Upper lobe of right lung (tissue), 1 donor: Measurements from ENCODE around the gene MAML3. TPM values are rescaled to one million over a fixed set of nuclear protein-coding genes. Genes with fewer than 3 reads are reported as not detected.

ENCODE experiments used
- ATAC-seq: fragments of 200-7000 bp; cut with Tn5 transposase; one replicate; pipeline ENCODE4 v1.9.1; 2020; ENCODE audit warnings: mild to moderate bottlenecking, moderate library complexity
- DNase-seq: peaks from one replicate; pipeline ENCODE4 v3.0.0-alpha.2; 2020
- H3K27ac ChIP-seq: fragments of 200-600 bp; one replicate; pipeline ENCODE4 v1.8.0; 2022
- H3K27me3 ChIP-seq: fragments of 200-600 bp; one replicate; pipeline ENCODE4 v1.8.0; 2022; ENCODE audit warnings: mild to moderate bottlenecking
- H3K36me3 ChIP-seq: fragments of 200-600 bp; one replicate; pipeline ENCODE4 v1.8.0; 2022
- H3K4me1 ChIP-seq: fragments of 200-600 bp; one replicate; pipeline ENCODE4 v1.8.0; 2022
- H3K4me3 ChIP-seq: fragments of 200-600 bp; one replicate; pipeline ENCODE4 v1.8.0; 2022; ENCODE audit warnings: mild to moderate bottlenecking
- H3K9me3 ChIP-seq: fragments of 200-600 bp; one replicate; pipeline ENCODE4 v1.8.0; 2022
- intact Hi-C: fragments of 100-400 bp; cut with DNase I; formaldehyde crosslinking; loops from one replicate; pipeline ENCODE4 v1.11.0; 2022
- total RNA-seq: library from RNA; stranded (reverse); fragmentation: NEBNext Ultra II Directional; extraction: Animal tissue kit (Norgen Biotek cat#: 25700); gene quantifications from one replicate; pipeline ENCODE4 v1.2.1, GENCODE V29; 2021
- TF ChIP-seq, protein P1 (sequence below): fragments of 200-600 bp; IDR thresholded peaks from one replicate; pipeline ENCODE4 v1.8.0; 2022; ENCODE audit warnings: antibody characterized with exemption
- donor health status: DM: no; HTN: yes; CAD: no; lungs with severe emphysema.

The MAML3 gene
- total RNA-seq, 1 donor from 2014 or later, result 13.1 TPM

GRCh38 chr4:139798456-139798855 lies 355.5 kb downstream of the MAML3 start:
- H3K4me3 ChIP-seq, result no peak overlapping the region
- H3K27me3 ChIP-seq, result no peaks in the 10 kb centered on the region
- ATAC-seq, result no peak
- H3K4me1 ChIP-seq, result peaks cover 27% of the 10 kb centered on the region
- no peak for DNase-seq
- H3K36me3 ChIP-seq, result no peaks in the 10 kb centered on the region
- H3K9me3 ChIP-seq, result no peaks in the 10 kb centered on the region
- intact Hi-C loops, result no loop called here
- TF ChIP-seq, protein P1, sequence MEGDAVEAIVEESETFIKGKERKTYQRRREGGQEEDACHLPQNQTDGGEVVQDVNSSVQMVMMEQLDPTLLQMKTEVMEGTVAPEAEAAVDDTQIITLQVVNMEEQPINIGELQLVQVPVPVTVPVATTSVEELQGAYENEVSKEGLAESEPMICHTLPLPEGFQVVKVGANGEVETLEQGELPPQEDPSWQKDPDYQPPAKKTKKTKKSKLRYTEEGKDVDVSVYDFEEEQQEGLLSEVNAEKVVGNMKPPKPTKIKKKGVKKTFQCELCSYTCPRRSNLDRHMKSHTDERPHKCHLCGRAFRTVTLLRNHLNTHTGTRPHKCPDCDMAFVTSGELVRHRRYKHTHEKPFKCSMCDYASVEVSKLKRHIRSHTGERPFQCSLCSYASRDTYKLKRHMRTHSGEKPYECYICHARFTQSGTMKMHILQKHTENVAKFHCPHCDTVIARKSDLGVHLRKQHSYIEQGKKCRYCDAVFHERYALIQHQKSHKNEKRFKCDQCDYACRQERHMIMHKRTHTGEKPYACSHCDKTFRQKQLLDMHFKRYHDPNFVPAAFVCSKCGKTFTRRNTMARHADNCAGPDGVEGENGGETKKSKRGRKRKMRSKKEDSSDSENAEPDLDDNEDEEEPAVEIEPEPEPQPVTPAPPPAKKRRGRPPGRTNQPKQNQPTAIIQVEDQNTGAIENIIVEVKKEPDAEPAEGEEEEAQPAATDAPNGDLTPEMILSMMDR, result no peak
- H3K27ac ChIP-seq, result no peak overlapping the region

- Histone ChIP-seq H3K9me3 (no peaks in the 10 kb centered on the region), H3K36me3 (no peaks in the 10 kb centered on the region), H3K4me1 (peaks cover 27% of the 10 kb centered on the region), H3K4me3 (no peak overlapping the region), H3K27ac (no peak overlapping the region), H3K27me3 (no peaks in the 10 kb centered on the region)
- DNase-seq, result no peak
- no peak for ATAC-seq
- TF ChIP-seq, protein P1, result no peak
- intact Hi-C loops, result no loop called here
These were observed 356.7 kb downstream of the MAML3 start for GRCh38 chr4:139797287-139797686.

DNA sequence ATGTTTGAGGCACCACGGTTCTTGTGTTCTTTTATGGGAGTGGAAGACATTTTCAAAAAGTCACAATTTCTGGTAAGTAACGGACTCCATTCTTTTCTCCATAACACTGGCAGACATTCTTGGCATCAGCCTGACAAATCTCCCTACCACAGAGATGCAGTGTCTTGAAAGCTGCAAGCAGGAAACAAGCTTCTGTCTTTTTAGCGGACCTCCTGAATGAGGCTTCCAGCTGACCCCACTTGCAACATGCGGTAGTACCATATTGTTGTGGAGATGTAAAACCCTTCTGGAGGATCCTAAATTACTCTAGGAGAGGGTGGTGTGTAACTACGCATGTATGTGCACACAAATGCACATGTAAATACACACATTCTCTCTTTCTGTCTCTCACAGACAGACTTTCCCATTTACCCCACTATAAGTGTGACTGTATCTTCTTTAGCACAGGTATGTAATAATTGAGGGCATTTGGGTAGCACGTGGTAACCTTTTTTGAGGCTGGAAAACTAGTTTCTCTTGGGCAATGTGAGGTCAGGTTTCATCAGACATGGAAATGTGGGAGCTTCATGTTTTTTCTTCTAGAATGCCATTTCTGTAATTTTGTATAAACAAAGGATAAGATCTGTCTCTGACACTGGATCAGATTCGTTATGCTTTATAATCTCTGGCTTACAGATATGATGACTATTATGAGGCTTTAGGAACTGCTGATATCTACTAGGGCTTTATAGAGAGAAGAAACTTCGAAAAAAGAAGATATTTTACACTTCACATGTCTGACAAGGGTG lies 358.3 kb downstream of the MAML3 start:
- Histone ChIP-seq H3K27ac (no peak overlapping the region), H3K4me1 (peaks cover 23% of the 10 kb centered on the region), H3K9me3 (no peaks in the 10 kb centered on the region), H3K4me3 (no peak overlapping the region), H3K27me3 (no peaks in the 10 kb centered on the region), H3K36me3 (no peaks in the 10 kb centered on the region)
- no peak for ATAC-seq
- DNase-seq, result no peak
- TF ChIP-seq, protein P1, result no peak
- intact Hi-C loops, result no loop called here

- ATAC-seq, result no peak
- intact Hi-C loops, result no loop called here
- Histone ChIP-seq H3K27ac (no peak overlapping the region), H3K36me3 (no peaks in the 10 kb centered on the region), H3K9me3 (no peaks in the 10 kb centered on the region), H3K4me3 (no peak overlapping the region), H3K27me3 (no peaks in the 10 kb centered on the region), H3K4me1 (peaks cover 11% of the 10 kb centered on the region)
- no peak for DNase-seq
- TF ChIP-seq, protein P1, result no peak
These were observed 359.6 kb downstream of the MAML3 start for GRCh38 chr4:139794158-139794954.

DNA sequence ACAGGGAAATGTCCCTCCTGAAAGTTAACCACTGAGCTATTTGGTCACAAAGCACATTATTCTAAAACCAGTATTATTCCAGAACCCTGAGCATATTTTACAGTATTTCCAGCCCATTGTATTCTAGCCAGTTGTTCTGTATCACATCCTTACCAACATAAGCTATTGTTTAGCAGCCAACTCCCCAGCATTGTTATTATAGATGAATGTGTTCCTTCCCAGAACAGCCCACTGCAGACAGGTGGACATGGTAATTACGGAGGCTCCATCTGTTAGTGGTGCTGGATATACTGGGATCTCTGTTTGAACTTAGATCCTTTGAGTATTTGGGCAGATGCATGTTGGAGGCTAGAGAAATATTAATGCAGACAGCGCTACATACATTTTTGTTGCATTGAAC lies 362.3 kb downstream of the MAML3 start:
- Histone ChIP-seq H3K36me3 (no peaks in the 10 kb centered on the region), H3K9me3 (no peaks in the 10 kb centered on the region), H3K27me3 (no peaks in the 10 kb centered on the region), H3K4me1 (peaks cover 9% of the 10 kb centered on the region), H3K4me3 (no peak overlapping the region), H3K27ac (no peak overlapping the region)
- ATAC-seq (no peak), DNase-seq (no peak)
- intact Hi-C loops, result no loop called here
- TF ChIP-seq, protein P1, result no peak
